ENCODE data around the gene KCTD19.
A peak's percentile ranks its signal among the peaks of the same experiment; 100 is the strongest.

Gene KCTD19

DNA sequence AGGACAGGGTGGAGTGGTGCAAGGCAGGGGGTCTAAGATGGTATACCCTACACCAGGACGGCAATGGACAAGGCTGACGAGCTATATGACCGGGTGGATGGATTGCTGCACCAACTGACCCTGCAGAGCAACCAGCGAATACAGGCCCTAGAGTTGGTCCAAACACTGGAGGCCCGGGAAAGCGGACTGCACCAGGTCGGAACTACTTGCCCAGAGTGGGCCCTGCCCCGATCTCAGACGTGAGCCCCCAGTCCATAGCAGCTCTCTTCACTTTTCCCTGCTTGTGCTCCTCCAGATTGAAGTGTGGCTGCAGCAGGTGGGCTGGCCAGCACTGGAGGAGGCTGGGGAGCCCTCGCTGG lies 44.1 kb downstream of the KCTD19 start:
- DNase-seq, result no peak

DNA sequence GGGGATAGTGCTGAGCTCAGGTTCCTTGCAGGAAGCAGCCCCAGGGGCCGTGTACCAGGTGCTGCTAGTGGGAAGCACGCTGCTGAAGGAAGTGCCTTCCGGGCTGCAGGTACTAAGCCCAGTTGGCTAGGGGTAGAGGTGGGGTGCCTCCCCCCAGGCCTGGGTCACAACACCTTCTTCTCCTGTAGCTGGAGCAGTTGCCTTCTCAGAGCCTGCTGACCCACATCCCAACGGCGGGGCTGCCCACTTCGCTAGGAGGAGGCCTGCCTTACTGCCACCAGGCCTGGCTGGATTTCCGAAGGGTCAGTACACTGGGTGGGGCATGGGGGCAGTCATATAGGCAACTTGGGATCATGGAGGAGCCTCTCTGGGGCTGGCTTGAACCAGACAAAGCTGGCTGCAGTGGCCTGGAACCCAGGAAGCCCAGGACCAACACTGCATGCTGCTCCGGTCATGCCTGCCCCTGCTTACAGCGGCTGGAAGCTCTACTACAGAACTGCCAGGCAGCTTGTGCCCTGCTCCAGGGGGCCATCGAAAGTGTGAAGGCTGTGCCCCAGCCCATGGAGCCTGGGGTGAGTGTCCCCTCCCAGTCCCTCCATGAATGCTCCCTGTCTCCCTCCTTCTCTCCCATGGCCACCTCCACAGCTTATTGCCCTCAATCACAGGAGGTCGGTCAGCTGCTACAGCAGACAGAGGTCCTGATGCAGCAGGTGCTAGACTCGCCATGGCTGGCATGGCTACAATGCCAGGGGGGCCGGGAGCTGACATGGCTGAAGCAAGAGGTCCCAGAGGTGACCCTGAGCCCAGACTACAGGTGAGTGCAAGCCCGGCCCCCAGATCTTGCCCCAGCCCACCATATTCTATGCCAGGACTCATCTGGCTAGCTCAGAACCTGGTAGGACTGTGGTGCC lies 44.8 kb downstream of the KCTD19 start:
- DNase-seq, result no peak

DNA sequence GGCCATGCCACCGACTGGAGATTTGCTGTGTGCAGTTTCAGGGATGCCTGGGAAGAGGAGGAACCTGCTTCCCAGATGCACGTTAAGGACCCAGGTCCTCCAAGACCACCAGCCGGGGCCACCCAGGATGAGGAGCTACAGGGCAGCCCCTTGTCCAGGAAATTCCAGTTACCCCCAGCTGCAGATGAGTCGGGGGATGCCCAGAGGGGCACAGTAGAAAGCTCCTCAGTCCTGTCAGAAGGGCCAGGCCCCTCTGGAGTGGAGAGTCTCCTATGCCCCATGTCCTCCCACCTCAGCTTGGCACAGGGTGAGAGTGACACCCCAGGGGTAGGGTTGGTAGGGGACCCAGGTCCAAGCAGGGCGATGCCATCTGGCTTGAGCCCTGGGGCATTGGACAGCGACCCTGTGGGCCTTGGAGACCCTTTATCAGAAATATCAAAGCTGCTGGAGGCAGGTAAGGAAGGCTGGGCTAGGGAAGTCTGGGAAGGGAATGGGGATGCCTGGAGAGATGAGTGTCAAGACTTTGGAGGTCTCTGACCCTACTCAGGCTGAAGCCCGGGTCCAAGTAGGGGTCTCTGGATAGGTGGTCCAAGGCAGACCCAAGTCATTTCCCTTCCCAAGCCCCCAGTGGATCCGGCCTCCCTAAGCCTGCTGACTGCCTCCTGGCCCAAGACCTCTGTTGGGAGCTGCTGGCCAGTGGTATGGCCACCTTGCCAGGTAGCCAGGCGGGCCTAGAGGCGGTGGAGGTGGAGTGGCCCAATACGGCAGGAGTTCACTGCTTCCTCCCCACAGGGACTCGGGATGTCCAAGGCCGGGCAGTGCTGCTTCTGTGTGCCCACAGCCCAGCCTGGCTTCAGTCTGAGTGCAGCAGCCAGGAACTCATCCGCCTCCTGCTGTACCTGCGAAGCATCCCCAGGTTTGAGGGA lies 46.2 kb downstream of the KCTD19 start:
- DNase-seq, result no peak

DNA sequence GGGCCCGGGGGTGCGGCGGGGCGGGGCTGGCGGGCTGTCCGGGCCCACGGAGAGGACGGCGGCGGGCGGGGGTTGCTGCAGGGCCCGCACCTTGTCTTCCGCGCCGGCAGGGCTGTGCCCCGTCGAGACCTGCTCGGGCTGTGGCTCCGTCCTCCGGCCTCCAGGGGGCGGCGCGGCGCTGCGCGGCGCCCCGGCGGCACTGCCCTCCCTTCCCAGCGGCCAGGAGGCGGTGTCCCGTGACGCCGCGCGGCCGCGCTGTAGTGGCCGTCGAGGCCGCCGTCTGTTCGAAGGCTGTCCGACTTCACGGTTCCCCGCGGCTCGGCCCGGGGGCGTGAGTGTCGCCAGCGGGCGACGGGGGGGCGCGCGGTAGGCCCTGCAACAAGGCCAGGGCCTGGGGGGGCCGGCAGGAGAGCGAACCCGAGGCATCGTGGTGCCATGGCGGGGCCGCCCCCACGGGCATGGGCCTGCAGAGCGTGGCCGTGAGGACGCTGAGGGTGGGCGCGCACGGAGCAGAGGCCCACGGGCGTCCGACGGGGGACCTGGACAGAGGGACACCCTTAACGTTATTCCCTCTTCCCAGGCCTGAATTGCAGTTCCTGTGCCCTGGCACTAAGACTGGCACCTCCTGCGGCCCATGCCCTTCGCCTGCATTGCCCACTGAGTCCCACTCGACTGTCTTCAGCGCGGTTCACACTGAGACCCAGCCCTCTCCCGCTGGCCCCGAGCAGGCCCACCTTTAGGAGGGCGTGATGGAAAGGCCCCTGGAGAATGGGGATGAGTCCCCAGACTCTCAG lies 47.0 kb downstream of the KCTD19 start, which contains the start of gene PLEKHG4:
Gene PLEKHG4, plus strand, starts transcription at position 237 of the 794 bp plus-strand sequence. Its CDS starts 513 bp downstream, at position 750.
- peak; percentile 40 for DNase-seq

DNA sequence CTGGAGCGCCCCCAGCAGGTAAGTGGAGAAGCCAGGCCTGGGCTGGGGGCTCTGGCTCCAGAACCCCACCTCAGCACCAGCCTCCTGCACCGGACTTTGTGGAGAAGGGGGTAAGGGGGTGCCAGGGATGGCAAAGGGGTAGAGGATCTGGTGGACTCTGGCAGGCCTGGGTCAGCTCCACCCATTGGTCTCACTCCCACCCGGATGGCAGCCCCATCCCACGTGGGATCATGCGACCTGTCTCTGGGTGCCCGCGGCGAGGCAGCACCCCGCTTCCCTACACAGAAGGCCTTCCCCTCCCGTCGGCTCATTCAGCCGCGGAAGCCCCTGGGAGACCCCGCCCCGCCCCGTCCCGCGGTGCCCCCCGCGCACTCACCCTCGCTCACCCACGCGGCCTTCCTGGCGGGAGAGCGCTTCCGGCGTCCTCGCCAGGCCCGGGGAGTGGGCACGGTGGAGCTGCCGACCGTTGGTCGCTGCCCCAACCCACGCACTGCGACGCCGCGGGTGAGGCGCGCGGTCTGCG lies 47.7 kb downstream of the KCTD19 start:
- no peak for DNase-seq

DNA sequence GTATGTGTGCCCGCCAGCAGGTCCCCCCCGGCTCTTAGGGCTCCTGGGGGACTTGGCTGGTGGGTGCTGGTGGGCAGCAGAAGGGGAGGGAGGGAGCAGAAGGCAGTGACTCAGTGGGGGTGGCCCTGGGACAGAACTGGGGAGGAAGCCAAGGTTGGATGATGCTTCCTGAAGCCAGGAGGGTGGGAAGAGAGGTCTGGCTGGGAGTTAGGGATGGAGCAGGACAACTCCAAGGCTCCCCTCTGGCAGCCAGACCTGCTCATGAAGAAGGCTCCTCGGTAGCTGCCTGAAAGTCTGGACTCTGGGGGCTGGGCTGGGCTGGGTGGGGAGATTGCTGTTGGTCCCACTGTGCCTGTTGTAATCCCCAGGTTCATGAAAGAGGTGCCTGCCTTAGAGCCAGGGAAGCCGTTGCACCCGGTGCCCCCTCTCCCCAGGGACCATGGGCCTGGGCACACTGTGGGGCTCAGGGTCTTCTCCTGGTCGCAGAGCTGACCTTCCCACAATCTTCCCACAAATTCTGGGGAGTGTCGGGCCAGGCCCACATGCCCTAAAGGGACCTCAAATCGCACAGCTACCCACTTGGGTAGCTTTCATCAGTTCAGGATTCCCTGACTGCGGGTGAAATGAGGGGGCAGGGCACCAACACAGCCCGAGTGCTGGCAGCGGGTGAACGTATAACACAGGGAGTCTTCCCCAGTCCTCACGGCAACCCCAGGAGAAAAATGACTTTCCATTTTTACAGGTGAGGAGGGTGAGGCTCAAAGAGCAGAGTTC lies 48.4 kb downstream of the KCTD19 start:
- DNase-seq, result no peak

DNA sequence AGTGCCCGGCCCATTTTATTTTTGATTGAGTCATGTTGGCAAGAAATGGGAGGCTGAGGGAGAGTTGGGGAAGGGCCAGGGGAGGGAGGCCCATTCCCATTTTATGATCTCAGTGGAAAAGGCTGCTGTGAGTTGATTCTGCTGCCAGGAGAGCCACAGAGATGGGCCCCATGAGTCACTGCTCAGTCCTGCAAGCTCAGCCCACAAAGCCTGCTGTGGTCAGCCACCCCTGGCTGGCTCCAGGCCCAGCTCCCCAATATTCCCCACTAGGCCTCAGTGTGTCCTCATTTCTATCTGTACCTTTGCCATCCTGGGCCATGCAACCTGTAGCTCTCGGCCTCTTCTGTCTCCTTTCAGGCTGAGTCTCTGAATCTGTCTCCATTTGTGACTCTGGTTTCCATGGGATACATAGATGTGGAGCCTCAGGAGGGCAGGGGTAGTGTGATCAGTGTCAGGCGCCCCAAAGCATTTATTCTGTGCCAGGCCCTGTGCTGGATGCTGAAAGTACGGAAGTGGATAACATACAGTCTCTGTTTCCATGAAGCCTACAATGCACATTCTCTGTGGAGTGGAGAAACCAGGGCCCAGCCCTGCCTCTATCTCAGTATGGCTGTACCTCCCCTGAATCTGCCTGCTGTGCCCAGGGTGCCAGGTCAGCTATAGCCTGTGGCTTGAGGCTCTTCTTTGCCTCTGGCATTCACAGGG lies 49.1 kb downstream of the KCTD19 start:
- no peak for DNase-seq

DNA sequence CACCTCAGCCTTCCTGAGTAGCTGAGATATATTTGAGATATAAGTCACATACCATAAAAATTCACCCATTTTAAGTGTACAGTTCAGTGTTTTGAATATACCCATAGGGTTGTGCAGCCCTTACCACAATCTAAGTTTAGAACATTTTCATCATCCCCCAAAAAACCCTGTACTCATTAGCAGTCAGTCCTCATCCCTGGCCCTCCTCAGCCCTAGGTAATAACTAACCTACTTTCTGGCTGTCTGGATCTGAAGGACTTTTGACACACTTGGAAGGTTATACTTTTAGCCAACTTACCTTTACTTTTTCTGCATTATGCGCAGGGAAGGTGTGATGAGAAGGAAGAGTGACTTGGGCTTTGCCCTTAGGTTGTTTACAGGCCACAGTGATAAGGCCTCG lies 51.2 kb downstream of the KCTD19 start:
- no peak for DNase-seq

DNA sequence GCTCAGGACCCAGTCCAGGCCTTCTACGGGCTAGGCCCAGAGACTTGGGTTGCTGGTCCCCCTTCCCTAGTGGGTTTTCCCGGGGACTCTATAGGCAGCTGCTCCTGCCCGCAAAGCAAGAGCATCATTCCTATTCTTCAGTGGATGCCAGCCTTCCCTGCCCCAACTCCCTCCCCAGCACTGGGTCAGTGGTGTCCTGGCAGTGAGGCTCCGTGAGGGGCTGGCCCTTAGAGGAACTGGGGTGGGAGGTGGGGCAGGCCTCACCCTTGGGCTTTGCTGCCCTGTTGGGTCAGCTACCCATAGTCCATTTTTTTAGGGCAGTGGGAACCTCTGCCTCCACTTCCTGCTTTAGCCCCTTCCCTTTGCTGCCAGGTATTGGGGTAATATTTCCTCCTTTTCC lies 55.1 kb downstream of the KCTD19 start:
- no peak for DNase-seq

DNA sequence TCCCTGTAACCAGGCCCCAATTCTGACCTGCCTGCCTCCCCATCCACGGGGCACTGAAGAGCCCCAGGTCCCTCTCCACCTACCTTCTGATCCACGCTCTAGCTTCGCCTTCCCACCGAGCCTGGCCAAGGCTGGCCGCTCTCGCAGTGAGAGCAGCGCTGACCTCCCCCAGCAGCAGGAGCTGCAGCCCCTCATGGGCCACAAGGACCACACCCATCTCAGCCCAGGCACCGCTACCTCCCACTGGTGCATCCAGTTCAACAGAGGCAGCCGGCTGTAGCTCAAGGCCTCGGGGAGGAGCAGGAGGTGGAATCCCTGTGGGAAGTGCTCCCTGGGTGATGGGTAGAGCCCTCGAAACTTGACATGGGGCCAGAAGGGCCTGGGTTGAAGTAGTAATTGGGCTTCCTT lies 55.6 kb downstream of the KCTD19 start:
- no peak for DNase-seq

DNA sequence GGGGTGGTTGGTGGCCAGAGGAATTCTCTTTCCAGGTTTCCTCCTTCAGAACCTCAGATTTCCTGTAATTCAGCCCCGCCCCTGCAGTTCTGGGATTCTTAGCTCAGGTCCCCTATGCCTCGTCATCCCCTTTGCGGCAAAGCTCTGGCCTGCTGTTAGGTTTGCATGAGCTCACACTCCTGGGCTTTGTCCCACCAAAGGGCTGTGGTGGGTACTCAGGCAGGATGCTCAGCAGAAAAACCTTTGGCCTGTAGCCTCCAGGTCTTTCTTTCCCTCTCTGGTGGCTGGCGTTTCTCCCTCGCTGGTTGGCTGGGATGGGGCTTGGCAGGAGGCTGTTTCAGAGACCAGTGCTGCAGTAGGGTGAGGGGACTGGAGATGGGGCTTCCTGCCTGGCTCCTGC lies 56.8 kb downstream of the KCTD19 start:
- no peak for DNase-seq

DNA sequence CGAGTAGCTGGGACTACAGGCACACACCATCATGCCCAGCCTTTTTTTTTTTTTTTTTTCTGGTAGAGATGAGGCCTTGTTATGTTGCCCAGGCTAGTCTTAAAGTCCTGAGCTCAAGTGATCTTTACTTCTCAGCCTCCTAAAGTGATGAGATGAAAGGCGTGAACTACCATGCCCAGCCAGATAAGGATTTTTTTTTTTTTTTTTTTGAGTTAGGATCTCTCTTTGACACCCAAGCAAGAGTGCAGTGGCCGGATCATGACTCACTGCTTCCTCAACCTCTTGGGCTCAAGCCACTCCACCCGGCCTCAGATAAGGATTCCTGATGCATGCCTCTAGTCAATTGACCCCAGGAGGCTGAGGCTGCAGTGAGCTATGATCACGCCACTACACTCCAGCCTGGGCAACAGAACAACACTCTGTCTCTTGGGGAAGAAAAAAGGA lies 58.4 kb downstream of the KCTD19 start:
- no peak for DNase-seq

DNA sequence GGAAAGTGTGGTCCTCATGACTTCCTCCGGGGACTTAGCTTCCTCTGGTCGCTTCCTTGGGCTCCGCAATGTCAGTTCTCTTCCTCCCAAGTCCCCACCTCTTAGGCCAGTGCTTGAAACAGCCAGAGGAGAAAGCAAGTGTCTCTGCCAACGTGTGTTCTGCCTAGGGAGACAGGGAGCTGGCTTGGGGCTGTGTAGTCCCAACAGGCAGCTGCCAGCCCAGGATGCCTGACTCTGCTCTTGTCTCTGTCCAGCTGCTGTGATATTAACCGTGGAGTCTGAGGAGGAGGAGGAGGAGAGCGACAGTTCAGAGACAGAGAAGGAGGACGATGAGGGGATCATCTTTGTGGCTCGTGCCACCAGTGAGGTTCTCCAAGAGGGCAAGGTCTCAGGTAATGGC lies 60.7 kb downstream of the KCTD19 start:
- no peak for DNase-seq

DNA sequence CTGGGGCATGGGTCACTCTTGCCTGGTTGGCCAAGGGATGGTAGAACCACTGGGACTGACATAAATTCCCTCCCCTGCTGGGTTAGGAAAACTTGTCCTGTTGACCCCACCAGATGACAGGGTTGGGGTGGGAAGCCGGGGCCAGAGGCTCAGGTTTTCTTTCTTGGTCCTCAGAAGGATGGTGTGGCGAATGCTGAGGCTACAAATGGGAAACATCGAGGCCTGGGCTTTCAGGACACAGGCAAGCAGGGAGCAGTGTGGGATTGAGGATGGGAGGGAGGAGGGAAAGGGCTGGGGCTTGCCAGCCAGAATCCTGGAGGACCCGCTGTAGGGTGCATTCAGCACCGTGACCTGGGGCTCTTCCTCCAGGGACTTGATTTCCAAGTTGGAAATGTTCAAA lies 61.7 kb downstream of the KCTD19 start:
- DNase-seq, result no peak

DNA sequence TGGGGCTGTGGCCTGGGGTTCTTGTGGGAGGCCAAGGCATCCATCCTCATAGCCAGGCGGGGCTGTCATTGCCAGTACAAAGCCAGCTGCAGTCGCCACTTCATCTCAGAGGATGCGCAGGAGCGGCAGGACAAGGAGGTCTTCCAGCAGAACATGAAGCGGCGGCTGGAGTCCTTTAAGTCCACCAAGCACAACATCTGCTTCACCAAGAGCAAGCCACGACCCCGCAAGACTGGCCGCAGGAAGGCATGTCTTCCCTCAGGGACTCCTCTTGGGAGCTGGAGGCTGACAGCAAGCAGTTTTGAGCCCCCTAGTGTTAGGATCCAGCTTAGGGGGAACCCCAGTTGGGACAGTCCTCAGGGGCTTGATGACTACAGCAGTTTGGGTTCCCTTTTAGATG lies 62.3 kb downstream of the KCTD19 start:
- no peak for DNase-seq

DNA sequence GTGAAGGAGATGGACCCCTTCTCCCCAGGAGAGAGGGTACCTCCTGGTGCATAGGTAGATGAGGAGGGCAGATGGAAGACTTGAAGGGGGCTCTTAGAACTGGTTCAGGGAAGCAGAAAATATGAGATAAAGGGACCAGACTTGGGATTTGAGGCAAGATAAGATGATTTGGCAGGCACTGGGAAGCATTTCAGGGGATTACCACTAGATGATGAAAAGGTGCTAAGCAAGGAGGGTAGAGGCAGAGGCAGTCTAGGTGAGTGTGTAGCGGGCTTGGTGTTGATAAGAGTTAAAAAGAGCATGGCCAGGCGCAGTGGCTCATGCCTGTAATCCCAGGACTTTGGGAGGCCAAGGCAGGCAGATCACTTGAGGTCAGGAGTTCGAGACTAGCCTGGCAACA lies 63.3 kb downstream of the KCTD19 start:
- no peak for DNase-seq

DNA sequence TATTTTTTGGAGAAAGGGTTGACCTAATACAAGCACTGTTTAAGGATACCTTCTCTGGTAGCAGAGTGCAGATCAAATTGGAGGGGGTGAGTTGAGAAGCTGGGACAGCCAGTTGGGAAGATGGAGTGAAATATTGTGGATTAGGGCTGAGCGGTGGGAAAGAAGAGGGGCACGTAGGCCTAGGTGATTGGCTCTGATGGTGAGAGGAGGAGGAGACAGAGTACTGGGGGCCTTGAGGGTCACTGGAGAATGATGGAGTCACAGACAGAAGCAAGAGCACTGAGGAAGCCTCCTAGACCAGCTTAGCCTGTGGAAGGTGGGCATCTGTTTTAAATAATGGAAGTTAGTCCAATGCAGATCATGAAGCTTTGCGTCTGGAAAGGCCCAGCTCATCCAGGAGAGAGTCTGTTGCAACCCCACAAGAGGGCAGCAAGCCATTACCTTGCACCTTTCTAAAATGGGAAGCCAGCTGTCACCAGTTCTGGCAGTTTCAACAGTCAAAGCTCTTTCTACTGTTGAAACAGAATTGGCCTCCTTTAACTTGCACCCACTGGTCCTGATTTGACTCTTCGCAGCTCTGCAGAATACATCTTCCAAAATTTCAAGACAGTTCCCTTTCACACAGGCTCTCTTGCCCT lies 66.0 kb downstream of the KCTD19 start:
- DNase-seq, result peak; percentile 6

DNA sequence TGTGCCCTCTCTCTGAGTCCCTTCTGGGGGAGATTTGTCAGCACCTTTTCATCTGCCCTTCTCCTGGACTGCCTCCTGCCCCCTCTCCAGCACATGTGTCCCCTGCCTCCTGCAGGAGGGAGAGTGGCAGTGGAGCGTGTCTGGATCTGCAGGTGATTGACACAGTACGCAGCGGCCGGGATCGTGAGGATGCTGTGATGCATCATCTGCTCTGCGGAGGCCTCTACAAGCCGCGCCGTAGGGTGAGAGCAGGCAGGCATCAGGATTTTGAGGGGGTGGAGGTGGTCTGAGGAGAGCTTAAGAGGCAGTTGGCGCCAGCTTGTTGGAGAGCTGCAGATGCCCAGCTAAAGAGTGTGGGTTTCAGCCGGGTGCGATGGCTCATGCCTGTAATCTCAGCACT lies 66.8 kb downstream of the KCTD19 start:
- no peak for DNase-seq

DNA sequence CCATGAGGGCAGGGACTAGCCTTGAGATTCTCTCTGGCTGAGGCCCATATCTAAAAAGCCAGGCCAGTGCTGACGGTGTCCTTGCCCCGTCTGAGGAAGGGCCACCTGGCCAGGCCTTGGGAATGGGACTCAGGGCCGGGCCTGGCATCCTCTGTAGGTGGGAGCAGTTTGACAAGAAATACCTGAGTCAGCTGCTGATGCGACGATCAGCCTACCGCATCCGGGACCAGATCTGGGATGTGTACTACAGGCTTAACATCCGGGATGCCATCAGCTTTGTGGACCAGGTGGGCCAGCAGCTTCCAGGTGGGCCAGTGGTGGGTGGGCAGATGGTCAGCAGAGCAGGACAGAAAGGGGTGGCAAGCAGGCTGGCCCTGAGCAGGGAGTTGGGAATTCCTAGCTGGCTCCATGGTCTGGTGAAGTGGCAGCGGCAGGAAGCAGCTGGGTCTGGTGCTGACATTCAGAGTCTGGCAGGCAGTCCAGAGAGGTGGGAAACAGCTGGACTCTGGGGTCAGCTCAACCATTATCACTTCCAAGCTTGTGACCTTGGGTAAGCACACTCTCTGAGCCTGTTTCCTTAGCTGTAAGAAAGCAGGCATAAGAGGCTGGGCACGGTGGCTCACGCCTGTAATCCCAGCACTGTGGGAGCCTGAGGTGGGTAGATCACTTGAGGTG lies 68.2 kb downstream of the KCTD19 start:
- no peak for DNase-seq
